Dedifferentiated amniotic fluid mesenchymal stem cell (primary cell): ENCODE results near the gene FXYD3.
A peak's percentile ranks its signal among the peaks of the same experiment; 100 is the strongest.

Source experiments
- DNase-seq: peaks from one replicate; pipeline ENCODE4 v3.0.0-alpha.2; 2016; ENCODE audit errors: extremely low spot score

FXYD3 gene

DNA sequence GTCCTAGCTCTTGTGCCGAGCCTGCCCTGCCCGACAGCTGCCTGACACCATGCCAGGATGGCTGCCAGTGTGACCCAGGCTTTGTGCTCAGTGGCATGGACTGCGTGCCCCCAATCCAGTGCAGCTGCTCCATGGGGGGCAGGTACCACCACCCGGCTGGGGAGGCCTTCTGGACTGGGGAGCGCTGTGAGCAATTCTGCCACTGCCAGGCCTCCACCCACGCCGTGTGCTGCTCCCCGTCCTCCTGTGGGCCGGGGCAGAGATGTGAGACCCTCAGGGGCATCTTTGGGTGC is 9.4 kb upstream of the FXYD3 start:
- no peak for DNase-seq

DNA sequence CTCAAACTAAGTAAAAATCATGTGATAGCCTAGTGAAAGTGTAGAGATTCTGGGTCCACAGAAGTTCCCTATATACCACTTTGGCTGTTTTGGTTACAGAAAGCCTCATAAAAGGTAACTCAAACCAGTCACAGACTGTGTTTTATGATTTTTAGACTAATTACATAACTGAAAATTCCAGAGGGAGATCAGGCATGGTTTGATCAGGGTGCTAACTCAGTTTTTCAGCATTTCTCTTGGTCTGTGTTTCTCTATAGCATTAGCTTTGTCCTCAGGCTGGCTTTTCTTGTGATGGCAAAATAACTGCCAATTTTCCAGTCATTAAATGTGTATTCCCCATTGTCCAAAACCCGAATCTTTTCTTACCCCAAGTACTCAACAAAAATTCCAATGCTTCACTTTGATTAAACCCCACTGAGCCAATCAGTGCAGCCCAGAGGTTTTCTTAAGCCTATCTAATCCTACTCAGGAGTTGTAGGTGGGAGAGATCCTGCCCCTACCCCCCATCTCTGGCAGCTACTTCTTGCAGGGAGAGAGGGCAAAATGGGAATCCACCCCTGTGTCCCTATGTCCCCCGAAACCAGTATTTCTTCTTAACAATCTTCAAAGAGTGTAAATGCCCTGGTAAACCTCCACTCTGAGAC is 8.6 kb upstream of the FXYD3 start:
- no peak for DNase-seq

DNA sequence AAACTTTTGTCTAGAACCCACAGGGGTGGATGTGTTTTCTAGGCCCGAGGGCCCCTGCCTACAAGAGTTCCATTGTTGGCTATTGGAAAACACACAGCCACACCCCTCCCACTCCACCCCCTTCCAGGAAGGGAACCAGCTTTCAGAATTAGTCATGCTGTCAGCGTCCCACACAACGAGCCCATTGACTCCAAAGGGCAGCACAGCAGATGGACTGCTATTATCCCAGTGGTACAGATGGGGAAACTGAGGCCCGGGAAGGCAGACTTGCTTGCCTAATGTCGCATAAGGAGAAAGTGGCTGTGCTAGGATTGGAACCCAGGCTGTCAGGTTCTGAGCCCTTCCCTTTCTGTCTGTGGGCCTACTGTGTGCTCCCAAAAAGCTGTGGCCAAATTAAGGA is 8.1 kb upstream of the FXYD3 start:
- DNase-seq = no peak

DNA sequence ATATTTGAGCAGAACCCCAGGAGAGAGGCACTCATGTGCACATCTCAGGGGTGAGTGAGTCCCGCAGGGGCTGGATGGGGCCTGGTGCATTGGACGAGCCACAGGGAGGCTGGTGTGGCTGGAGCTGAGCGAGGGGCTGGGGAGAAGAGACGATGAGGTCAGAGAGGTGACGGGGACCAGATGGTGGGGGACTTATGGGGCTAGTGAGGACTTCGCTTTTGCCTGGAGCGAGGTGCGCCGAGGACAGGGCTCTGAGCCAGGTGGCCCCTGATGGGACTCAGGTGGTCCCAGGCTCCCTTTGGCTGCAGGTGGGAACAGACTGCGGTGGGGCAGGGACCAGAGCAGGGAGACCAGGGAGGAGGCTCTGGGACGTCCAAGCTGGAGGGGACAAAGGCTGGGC is 6.9 kb upstream of the FXYD3 start:
- DNase-seq = no peak

DNA sequence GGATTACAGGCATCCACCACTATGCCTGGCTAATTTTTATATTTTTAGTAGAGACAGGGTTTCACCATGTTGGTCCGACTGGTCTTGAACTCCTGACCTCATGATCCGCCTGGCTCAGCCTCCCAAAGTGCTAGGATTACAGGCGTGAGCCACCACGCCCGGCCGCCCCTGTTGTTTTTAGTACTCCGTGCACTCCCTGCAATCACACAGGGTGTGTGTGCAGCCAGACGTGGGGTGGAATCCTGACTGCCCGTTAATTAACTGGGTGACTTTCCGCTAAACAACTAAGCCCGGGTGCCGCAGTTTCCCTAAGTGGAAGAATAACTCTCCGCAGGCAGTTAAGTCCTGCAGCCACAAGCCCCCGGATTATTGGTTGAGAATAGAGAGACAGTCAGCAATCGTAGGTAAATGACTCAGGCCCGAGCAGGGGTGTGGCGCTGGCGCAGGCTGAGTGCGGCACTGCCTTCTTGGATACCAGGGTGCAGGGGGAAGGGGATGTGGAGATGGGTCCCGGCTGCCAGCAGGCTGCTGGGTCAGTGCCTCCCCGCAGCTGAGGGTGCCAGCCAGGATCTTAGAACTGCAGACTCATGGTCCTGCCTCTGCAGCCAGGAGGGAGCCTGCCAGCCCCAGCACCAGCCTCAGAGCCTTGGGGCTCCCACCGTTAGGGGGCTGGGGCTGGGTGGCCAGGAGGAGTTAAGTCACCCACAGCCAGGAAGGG is 6.1 kb upstream of the FXYD3 start:
- DNase-seq = no peak

DNA sequence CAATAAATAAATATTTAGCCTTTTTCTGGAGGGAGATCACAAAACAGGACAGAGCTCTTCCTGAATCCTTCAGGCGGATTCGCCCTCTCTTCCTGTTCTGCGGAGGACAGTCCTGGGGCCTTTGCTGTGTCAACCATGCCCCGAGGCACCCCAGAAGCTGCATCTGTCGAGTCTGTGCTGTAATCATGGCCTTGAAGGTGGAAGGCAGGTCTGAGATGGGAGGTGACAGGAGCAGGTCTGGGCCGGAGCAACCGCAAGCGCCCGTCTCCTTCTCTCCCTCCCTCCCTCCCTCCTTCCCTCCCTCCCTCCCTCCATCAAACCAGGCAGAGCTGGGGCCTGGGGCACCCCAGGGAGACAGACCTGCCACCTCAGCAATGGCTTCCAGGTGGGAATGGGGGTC is 4.6 kb upstream of the FXYD3 start:
- DNase-seq = no peak

DNA sequence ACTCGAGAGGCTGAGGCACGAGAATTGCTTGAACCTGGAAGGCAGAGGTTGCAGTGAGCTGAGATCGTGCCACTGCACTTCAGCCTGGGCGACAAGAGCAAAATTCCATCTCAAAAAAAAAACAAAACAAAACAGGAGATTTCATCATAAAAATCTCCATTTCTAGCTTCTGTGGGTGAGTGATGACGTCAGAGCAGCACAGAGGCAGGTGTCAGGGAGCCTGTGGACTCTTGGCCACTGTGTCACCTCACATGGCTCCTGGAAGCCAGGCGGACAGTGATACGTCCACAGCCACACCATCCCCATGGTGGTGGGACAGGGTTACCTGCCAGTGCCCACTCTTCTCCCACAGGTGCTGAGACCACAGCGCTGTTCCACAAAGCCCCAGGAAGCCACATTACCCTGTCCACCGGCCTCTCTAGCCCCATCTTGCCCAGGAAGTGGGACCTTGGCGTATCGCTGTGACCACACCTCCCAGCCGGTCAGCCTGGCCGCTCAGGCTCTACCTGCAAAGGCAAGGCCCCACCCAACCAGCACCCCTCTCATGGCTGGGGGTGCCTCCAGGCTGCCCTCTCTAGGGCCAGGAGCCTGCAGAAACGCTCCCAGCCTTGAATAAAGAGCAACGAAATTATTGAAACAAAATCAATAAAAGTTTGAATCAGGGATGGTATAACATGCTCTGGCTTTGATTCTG is 2.5 kb upstream of the FXYD3 start:
- DNase-seq = no peak

DNA sequence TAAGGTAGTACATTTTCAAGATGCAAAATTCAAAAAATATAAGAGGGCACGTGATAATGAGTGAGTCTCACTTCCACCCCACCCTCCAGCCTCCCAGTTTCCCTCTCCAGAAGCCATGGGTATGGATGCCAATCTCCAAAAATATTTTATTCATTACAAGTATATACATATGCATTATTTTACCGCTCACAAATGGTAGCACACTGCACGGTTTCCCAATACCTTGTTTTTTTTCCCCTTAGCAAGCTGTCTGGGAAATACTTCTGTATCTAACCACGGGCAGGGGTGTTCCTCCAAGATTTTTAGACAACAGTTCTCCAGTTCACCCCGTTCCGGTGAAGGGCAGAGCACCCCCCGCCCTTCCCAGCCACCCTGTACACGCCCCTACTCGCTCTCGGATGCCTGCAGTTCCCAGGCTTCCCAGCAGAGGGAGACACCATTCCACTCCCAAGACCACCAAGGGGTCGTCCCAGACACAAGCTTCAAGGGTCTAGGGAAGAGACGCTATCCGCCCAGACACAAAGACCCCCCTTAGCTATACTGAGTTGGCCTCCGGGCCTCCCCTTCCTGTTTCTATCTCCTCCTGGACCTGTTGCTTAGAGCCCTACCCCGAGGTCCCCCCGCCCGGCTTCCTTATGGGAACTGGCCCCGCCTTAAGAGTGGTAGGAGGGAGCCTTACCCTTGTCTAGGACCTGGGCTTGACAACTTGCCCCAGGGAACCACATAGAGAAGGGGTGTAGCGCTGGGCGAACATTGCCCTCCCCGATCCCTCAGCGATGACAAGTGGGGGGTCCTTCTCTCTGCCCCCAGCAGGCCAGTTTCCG is 1.1 kb upstream of the FXYD3 start:
- peak; percentile 34 for DNase-seq

DNA sequence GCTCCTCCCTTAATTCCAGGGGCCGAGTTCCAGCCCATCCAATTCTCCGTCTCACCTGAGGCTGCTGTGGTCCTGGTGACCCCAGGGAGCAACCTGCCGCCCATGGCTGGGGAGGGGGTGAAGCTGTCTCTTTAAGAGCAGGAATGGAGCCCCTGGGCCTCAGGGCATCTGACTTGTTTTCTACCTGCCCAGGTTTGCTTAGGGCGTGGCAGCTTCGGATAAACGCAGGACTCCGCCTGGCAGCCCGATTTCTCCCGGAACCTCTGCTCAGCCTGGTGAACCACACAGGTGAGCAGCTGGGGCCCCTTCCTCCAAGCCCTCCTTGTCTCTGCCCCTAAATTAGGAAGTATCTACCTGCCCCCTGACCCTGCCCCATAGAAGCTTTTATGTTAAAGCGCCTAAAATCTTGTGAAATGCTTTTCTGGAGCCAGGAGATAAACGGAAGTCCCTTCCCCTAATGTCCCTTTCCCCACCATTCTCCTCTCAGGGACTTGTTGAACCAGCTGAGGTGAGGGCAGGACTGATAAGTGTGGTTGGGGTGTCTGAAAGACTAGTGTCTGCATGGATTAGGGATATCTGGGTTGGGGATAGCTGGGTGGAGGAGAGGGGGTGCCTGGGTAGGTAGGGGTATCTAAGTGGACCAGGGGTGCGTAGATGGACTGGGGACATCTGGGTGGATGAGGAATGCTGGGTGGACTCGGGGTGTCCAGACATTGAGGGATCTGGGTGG is 614 bp downstream of the FXYD3 start:
- DNase-seq = no peak

DNA sequence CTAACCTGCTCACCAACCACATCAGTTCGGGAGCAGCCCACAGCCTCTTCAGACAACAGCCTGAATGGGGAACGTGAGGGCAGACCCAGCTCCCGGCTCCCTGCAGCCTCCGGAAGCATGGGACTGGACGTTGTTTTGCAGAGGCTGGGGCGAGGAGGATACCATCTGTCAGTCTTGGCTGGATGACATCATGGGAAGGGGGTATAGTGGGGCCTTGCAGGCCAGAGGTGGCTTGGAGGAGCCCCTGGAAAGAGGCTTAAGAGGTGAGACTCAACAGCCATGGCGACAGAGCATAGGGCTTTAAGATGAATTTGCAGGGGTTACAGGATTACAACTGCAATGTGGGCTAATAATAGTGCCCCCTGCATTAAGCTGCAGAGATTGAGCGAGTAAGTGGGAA is 1.5 kb downstream of the FXYD3 start:
- no peak for DNase-seq

DNA sequence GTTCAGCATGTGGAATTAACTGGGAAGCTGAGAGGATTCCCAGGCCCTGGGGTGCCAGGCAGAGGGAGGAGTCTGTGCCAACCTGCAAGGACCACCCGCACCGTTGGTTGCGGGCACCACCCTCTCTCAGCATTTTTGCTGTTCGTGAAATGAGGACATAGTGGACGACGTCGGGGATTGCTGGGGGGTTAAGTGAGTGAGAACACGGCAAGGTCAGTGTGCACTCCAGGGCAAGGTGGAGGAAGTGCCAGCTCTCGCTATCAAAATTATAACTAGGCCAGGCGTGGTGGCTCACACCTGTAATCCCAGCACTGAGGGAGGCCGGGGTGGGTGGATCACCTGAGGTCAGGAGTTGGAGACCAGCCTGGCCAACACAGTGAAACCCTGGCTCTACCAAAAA is 2.2 kb downstream of the FXYD3 start:
- DNase-seq = no peak

DNA sequence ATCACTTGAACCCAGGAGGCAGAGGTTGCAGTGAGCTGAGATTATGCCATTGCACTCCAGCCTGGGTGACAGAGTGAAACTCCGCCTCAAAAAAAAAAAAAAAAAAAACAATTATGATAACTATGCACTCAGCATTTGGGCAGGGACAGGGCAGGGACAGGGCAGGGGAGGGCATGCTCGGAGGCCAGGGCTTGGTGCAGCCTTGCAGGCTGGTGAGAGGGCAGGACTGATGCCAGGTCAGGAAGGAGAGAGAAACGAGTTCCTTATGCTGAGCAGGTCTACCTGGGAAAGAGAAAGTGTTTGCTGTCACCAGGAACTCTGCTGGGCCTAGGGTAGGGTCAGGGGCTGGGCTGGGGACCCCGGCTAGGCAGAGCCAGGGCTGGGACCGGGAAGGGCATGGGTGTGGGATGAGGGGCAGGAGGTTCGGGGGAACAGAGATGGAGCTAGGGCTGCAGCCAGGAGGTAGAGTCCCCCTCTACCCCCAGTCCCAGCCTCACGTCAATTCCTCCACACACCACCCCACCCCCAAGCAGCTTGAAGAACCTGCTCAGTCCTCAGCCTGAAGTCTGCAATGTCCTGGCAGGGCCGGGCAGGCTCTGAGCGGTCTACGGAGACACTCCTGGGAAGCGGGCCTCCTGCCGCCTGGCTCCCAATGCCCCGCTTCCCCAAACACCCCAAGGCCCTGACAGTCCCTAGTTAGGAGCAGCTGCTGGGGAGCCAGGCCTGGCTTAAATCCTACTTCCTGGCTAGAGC is 2.8 kb downstream of the FXYD3 start:
- no peak for DNase-seq

DNA sequence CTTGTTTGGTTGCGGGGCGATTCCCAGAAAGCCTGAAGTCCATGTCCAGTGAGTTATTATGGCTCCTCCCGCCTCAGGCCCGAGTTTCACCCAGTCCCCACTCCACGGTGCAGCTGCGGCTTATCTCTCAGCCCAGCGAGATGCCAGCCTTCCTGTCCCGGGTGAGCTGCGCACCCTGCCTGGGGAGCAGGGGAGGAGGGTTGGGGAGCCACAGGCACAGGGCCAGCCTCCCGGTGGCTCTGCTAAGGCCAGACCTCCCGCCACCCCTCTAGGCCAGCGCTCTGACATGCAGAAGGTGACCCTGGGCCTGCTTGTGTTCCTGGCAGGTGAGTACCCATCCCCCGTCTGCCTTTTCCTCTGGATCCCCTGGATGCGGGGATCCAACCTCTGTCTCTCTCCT is 3.5 kb downstream of the FXYD3 start:
- no peak for DNase-seq

DNA sequence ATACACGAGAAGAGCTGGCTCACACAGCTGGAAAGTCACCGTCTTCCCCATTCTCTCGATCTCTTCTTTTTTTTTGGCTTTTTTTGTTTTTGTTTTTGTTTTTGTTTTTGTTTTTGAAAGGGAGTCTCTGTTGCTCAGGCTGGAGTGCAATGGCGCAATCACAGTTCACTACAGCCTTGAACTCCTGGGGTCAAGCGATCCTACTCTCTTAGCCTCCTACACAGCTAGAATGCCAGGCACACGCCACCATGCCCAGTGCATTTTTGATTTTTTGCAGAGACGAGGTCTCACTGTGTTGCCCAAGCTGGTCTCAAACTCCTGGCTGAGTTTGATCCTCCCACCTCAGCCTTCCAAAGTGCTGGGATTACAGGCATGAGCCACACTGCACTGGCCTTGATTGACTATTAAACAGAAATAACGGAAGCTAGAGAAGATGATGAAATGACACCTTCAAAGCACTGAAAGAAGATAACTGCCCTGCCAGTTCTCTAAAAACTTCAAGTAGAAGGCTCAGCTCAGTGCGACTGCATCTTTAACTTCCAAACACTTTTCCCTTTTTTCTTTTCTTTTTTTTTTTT is 4.0 kb downstream of the FXYD3 start:
- no peak for DNase-seq

DNA sequence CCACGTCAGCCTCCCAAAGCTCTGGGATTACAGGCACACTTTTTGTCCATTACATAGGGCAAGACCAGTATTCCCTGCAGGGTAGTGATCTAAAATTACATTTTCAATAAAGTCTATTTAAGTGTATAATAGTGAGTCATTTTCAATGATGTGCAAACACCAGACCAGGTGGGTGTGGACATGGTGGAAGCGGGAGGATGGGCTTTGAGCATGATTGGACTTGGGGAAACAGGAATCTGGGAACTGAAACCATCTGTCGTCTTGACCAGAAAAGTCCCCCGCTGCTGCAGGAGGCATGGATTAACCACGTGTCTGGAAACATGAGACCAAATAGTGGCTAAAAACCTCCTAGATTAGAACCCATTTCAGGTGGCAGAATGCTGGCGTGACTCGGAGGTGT is 4.9 kb downstream of the FXYD3 start:
- DNase-seq = peak; percentile 34

DNA sequence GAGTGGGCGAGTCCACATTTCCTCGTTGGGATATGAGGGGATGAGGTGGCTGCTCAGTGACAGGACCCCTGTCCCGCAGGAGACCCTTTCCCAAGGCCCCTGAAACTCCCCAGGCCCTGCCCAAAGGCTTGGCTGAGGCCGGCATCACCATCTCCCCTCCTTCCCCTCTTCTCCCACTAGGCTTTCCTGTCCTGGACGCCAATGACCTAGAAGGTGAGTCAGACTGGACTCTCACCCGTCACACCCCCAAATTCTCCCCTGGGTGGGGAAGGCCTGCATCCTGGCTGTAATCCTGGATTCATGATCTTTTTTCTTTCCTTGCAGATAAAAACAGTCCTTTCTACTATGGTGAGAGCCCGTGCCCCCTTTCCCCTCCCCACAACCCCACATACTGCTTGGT is 5.3 kb downstream of the FXYD3 start:
- DNase-seq = no peak

DNA sequence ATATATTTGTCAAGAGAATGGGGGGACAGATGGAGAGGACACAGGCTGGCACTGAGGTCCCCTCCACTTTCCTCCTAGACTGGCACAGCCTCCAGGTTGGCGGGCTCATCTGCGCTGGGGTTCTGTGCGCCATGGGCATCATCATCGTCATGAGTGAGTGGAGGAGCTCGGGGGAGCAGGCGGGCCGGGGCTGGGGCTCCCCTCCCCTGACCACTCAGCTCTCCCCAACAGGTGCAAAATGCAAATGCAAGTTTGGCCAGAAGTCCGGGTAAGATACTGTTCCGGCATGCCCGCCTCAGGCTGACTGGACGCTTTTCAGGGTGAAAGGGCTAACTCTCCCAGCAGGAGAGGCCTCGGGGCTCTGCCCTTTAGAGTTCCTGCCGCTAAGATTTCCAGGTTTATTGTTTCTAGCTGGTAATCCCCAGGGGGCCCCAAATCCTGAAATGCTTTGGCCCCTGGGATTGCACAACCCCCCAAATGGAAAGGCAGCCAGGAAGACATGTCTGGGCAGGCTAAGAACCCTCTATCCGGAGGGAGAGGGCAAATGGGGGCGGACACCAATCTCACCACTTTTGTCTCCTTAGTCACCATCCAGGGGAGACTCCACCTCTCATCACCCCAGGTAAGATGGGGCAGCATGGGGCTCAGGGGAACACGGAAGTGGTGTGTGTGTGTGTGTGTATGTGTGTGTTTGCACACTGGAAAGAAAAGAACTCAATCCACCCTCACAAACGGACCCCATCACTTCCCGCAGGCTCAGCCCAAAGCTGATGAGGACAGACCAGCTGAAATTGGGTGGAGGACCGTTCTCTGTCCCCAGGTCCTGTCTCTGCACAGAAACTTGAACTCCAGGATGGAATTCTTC is 7.3 kb downstream of the FXYD3 start:
- no peak for DNase-seq

DNA sequence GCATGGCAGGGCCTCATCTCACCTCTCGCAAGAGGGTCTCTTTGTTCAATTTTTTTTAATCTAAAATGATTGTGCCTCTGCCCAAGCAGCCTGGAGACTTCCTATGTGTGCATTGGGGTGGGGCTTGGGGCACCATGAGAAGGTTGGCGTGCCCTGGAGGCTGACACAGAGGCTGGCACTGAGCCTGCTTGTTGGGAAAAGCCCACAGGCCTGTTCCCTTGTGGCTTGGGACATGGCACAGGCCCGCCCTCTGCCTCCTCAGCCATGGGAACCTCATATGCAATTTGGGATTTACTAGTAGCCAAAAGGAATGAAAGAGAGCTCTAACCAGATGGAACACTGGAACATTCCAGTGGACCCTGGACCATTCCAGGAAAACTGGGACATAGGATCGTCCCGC is 8.0 kb downstream of the FXYD3 start:
- no peak for DNase-seq

DNA sequence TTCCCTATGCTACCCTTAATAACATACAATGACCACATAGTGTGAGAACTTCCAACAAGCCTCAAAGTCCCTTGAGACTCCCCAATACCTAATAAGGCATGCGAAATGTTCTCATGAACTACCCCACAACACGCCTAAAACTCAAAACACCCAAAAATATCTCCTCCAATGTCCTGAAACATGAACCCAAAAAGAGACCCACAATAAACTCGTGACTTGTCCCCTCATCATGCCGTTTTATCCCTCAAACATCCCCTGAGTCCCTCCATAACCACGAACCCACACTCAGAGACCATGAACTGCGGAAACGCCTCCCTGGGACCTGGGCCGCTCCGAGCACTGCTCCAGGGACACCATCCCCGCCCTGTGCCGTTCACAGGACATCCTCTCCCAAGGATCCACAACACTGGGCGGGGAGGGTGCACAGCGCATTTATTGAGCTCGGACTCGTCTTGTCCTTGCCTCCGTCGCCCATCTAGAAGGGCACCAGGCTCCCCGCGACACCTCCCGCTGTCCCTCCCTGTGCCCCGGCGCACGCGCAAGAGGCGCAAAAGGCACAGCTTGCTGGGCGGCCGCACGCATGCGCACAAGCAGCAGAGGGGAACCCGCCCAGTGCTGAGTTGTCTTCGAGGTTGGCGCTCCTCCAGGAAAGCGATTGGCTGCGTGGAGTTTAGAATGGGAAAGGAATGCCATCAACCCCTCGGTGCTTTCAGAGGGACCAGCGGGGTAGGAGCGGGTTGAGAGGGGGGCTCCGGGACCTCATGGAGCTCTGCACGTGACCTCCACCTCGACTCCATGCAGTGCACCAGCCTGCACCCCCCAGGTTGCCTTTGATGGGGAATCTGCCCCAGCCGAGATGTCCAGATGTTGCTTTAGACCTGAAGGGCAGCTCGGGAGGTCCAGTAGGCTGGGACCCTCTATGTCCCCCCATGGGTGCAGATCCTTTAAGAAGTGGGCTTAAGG is 8.8 kb downstream of the FXYD3 start:
- peak; percentile 89 for DNase-seq
